Superior temporal gyrus (tissue), 1 donor: Measurements from ENCODE around the gene EIF3M.

Source experiments
- DNase-seq: peaks from one replicate; pipeline ENCODE4 v3.0.0-alpha.2; 2016; ENCODE audit errors: extremely low spot score

Gene EIF3M

GRCh38 chr11:32583459-32584271 lies at the start of gene EIF3M:
TSS of gene EIF3M (plus strand) at chr11:32583831. CDS start at chr11:32583888, 57 bp downstream.
- peak; percentile 93 for DNase-seq

DNA sequence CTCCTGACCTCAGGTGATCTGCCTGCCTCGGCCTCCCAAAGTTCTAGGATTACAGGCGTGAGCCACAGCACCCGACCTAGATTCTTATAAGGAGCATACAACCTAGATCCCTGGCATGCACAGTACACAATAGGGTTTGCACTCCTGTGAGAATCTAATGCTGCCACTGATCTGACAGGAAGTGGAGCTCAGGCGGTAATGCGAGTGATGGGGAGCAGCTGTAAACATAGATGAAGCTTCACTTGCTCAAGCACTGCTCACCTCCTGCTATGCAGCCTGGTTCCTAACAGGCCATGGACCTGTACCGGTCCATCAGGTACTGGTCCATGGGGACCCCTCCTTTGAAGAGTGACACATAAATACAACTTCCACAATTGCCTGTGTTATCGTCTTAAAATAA lies 44.8 kb upstream of the EIF3M start:
- no peak for DNase-seq

GRCh38 chr11:32549611-32550187 lies 33.9 kb upstream of the EIF3M start:
- no peak for DNase-seq

GRCh38 chr11:32550207-32550606 lies 33.4 kb upstream of the EIF3M start:
- DNase-seq, result no peak

DNA sequence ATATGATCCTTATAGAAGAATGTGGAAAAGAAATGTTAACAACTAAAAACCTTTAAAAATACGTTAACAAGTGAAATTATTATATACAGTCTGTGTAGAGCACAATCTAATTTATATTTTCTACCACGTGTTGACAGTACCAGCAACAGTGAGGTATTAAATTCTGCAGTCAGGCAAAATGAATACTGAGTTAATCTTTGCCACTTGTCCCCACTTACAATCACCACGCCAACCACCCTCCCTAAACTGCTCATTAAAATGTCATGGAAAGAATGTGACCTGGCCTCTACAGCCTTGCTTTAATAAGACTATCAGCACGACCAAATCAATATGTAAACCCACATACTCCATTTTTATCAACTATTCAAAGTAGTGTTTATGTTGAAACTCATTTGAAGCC lies 28.5 kb upstream of the EIF3M start:
- DNase-seq, result no peak

DNA sequence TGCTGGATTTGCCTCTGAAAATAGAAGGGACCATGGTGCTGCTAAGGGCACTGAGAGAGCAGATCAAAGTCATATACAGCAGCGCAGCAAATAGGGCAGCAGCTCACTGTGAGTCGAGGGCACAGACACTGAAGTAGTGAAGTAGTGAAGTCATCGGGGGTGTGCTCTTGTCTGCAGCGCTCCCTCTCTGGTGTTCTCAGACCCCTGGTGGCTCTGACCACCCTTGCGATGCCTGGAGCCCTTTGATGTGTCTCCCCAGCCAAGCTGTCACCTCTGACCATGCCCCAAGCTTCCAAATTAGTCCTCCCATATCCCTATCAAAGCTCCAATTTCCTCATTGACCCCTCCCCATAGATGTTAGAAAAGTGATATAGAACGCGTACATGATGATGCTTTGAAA lies 27.7 kb upstream of the EIF3M start:
- no peak for DNase-seq

DNA sequence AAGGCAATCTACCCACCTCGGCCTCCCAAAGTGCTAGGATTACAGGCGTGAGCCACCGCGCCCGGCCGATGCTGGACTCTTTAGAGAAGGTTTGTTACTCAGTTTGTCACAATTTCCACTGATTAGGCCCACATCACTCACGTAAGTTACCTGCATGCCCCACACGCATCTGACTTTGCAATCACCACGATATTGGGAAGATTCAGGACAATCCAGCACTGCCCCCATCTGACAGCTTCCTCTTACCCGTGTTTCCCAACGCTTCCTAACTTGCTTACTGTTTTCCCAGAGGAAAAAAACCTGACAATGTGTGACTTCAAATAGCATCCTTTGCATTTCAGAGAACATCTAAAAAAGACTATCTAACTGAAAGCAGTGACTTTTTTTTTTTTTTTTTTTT lies 21.8 kb upstream of the EIF3M start:
- no peak for DNase-seq

GRCh38 chr11:32562839-32563599 lies 20.6 kb upstream of the EIF3M start:
- no peak for DNase-seq

- DNase-seq, result no peak
Measured at GRCh38 chr11:32563600-32563959, 20.1 kb upstream of the EIF3M start.

DNA sequence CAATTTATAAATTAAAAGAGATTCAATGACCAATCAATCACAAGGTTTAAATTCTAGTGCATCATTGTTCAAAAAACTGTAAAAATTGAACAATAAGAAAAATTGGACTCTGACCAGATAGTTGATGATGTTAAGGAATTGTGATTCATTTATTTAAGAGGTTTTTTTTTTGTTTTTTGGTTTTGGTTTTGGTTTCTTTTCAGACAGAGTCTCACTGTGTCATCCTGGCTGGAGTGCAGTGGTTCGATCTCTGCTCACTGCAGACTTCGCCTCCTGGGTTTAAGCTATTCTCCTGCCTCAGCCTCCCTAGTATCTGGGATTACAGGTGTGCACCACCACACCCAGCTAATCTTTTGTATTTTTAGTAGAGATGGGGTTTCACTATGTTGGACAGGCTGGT lies 17.1 kb upstream of the EIF3M start:
- DNase-seq, result no peak

DNA sequence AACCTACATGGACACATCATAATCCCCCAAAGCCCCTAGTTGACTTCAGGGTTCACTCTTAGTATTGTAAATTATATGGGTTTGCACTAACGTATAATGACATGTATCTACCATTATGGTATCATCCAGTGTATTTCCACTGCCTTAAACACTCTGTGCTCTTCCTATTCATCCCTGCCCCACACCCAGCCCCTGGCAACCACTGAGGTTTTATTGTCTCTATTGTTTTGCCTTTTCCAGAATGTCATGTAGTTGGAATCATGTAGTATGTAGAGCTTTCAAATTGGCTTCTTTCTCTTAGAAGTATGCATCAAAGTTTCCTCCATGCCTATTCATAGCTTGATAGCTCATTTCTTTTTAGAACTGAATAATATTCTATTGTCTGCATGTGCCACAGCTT lies 16.5 kb upstream of the EIF3M start:
- DNase-seq, result no peak

DNA sequence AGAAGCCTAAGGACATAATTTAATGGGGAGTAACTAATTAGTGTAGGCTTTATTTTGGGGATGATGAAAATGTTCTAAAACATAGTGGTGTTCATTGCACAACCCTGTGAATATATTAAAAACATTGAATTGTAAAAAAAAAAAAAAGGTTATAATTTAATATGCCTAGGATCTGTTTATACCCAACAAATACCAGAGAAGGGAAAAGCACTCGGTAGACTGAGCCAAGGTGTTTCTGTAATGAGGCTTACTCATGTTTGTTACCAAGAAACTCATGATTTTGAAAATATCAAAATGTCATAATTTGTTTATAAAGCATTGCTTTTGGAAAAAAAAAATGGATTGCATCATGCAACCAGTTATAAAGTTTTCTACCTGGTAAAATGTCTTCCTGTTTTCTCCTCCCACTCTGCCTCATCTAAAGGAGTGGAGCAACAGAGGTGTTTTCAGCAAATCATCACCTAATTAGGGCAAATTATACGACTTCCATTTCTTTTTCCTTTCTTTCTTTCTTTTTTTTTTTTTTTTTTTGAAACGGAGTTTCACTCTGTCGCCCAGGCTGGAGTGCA lies 14.2 kb upstream of the EIF3M start:
- DNase-seq, result no peak

DNA sequence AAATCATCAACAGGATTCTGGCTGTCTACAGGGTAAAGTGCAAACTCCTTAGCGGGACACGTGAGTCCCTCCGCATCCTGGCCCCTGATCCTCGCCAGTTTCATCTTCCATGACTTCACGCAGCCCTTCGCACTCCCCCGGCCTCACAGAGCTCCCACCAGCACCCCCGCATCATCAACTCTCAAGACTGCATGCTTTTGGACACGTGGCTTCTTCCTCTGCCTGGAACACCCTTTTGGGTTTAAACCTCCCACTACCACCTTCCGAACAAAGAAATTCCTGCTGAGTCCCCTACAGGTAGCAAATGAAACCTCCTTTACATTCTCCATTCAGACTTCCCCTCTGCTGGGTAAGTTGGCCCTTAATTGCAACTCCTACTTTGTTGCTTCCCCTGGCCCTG lies 12.6 kb upstream of the EIF3M start:
- no peak for DNase-seq

- DNase-seq, result no peak
Measured at GRCh38 chr11:32573228-32573627, 10.4 kb upstream of the EIF3M start.

DNA sequence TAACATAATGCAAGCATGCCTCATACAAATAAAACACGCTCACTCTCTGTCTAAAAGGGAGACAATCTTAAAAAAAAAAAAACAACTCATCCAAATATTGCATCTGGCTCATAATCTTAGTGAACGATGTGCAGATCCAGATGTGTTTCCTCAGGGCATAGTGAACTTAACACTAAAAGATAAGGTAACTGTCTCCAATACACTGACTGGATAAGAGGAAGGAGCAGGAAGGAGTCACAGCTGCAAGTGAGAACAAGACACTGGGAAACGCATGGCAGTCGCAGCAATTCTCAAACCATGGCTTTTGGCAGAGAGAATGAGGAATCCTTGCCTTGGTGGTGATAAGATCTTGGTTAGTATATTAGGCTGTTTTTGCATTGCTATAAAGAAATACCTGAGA lies 9.2 kb upstream of the EIF3M start:
- no peak for DNase-seq

DNA sequence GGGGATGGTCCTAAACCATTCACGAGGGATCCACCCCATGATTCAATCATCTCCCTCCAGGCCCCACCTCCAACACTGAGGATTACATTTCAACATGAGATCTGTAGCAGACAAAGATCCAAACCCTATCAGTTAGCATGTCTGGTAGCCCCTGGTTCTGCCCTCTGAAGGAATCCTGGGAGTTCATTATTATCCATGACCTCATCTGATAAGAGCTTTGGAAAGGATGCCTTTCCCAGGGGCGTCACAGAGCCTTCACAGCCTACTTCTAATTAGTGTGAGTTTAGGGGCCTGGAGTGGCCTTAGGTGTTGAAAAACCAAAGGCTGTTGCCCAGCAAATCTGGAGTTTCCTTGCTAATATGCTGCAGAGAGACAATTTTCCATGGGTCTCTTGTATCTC lies 8.6 kb upstream of the EIF3M start:
- no peak for DNase-seq

- DNase-seq, result no peak
Measured at GRCh38 chr11:32576456-32576855, 7.2 kb upstream of the EIF3M start.

DNA sequence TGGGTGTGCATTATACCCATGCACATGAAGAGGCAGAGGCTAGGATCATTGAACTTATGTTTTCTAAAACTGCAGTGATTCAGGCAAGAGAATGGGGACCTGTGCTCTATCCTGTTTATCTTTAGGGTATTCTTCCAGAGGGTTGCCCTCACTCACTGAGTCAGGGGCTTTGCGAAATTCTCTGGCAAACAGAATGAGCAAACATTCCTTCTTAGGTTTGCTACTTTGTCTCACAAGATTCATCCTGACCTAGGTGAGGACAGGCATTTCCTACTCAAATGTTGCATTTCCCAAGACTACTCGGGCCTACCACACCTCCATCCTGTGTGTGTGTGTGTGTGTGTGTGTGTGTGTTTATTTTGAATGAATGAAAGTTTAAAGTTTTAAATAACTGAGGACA lies 2.7 kb upstream of the EIF3M start:
- DNase-seq, result no peak

- no peak for DNase-seq
Measured at GRCh38 chr11:32581556-32581955, 2.1 kb upstream of the EIF3M start.

- DNase-seq, result no peak
Measured at GRCh38 chr11:32584921-32585320, 1.3 kb downstream of the EIF3M start.

DNA sequence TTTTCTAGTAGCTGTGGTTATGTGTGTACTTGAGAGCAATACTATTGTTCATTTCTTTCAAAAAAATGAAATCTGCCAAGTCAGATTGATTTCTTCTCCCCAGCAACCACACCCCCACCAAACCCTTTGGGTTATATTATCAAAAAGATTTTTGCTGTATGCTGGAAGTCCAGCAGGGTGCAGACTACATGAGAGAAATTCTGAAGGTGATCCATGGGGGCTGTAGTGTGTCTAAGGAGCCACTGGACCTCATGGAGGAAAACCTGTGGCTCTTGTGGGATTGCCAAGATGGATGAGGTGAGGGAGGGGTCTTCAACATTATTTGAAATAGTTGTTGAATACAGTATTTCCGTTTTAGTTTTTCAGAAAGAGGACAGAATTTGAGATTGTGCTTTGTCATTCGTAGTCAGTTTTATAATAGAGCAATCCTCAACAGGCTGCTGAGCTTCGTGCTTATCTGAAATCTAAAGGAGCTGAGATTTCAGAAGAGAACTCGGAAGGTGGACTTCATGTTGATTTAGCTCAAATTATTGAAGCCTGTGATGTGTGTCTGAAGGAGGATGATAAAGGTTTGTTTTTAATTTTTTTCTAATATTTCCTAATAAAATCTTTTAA lies 3.1 kb downstream of the EIF3M start:
- no peak for DNase-seq

DNA sequence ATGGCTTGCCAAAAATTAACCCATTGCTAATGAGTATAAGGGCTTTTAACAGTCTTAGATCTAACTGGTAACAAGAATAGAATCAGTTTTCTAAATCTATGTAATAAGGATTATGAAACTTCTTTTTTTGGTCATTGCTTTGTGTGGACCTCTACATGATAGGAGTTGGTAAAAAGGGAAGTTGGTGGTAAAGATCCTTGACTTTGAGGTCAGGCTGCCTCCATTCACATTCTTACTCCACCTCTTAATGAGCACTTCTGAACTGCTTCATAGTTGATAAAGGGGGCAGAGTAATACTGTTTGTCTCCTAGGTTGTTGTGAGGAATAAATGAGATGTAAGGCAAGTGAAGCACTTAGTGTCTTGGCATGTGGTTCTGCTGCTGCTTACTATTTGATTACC lies 10.6 kb downstream of the EIF3M start:
- DNase-seq, result no peak
